ENCODE data around the gene MYO9B. TPM values are rescaled to one million over a fixed set of nuclear protein-coding genes. Genes with fewer than 3 reads are reported as not detected.
A peak's percentile ranks its signal among the peaks of the same experiment; 100 is the strongest.

Gene MYO9B
- total and polyA plus RNA-seq, 9 of the 15 experiments (the other 6 are each of a cell fraction or from before 2014, with no cell fraction given), result 2.4 to 77.6 (median 23.0) TPM

GRCh38 chr19:17137417-17137816, 61.8 kb downstream of the MYO9B start (continued):
- TF ChIP-seq MGA (IDR thresholded peaks at IDR 0.05), result peak; percentile 81
- no peak for TF ChIP-seq ATF3 (IDR thresholded peaks at IDR 0.05)
- TF ChIP-seq ATF3 (CRISPR knock-in tag; conservative IDR thresholded peaks at IDR 0.05), result no peak
